NCI-H1694 (cell line): ENCODE results near the gene DNAH1.

ENCODE experiments used
- DNase-seq: peaks from one replicate; lab custom pipeline; 2025; lab: John Stamatoyannopoulos, UW

DNAH1 gene

GRCh38 chr3:52311576-52312119 is 4.5 kb upstream of the DNAH1 start:
- DNase-seq, result no peak

GRCh38 chr3:52313188-52313773 is 2.8 kb upstream of the DNAH1 start:
- no peak for DNase-seq

GRCh38 chr3:52313774-52314188 is 2.3 kb upstream of the DNAH1 start:
- DNase-seq, result no peak

- DNase-seq, result no peak
Observed at GRCh38 chr3:52314489-52314888, 1.6 kb upstream of the DNAH1 start.

GRCh38 chr3:52315006-52315405 is 1.1 kb upstream of the DNAH1 start:
- DNase-seq, result no peak

GRCh38 chr3:52317208-52318000 is 1.3 kb downstream of the DNAH1 start:
- no peak for DNase-seq

GRCh38 chr3:52318186-52318816 is 2.2 kb downstream of the DNAH1 start:
- no peak for DNase-seq

- DNase-seq, result no peak
Observed at GRCh38 chr3:52319921-52320595, 3.9 kb downstream of the DNAH1 start.

GRCh38 chr3:52321481-52321880 is 5.4 kb downstream of the DNAH1 start:
- no peak for DNase-seq

GRCh38 chr3:52322466-52322865 is 6.3 kb downstream of the DNAH1 start:
- no peak for DNase-seq

GRCh38 chr3:52323526-52324295 is 7.6 kb downstream of the DNAH1 start:
- no peak for DNase-seq

- no peak for DNase-seq
Observed at GRCh38 chr3:52324676-52325075, 8.6 kb downstream of the DNAH1 start.

GRCh38 chr3:52325686-52326085 is 9.6 kb downstream of the DNAH1 start:
- no peak for DNase-seq

GRCh38 chr3:52326976-52327375 is 10.9 kb downstream of the DNAH1 start:
- DNase-seq, result no peak

GRCh38 chr3:52327486-52328290 is 11.6 kb downstream of the DNAH1 start:
- no peak for DNase-seq

GRCh38 chr3:52328536-52329080 is 12.5 kb downstream of the DNAH1 start:
- no peak for DNase-seq

GRCh38 chr3:52330194-52330805 is 14.2 kb downstream of the DNAH1 start:
- no peak for DNase-seq

GRCh38 chr3:52331091-52331490 is 15.0 kb downstream of the DNAH1 start:
- DNase-seq, result no peak

GRCh38 chr3:52331906-52332305 is 15.8 kb downstream of the DNAH1 start:
- DNase-seq, result no peak
